ENCODE results near the gene SNAI1.

SNAI1 gene

GRCh38 chr20:50038169-50038568 lies 55.4 kb downstream of the SNAI1 start:
- no peak for DNase-seq

All from NCI-H524 (cell line).